Neural crest cell (in vitro differentiated cells): Measurements from ENCODE around the gene MICALL1. TPM values are rescaled to one million over a fixed set of nuclear protein-coding genes. Genes with fewer than 3 reads are reported as not detected.

Source experiments
- DNase-seq: peaks from one replicate; pipeline ENCODE4 v3.0.0; 2021; ENCODE audit warnings: low read depth, mixed read lengths, low spot score
- H3K27ac Mint-ChIP-seq: one replicate; pipeline ENCODE4 v1.8.0; 2021; ENCODE audit warnings: mild to moderate bottlenecking, mixed read lengths; ENCODE audit not compliant: unreplicated experiment
- H3K27me3 Mint-ChIP-seq: 2 replicates; pipeline ENCODE4 v1.8.0; 2021; ENCODE audit warnings: low read depth, mild to moderate bottlenecking, mixed read lengths
- H3K36me3 Mint-ChIP-seq: 2 replicates; pipeline ENCODE4 v1.8.0; 2021; ENCODE audit warnings: low read depth, mild to moderate bottlenecking, mixed read lengths
- H3K4me1 Mint-ChIP-seq: 2 replicates; pipeline ENCODE4 v1.8.0; 2021; ENCODE audit warnings: mixed read lengths
- H3K4me3 Mint-ChIP-seq: one replicate; pipeline ENCODE4 v1.8.0; 2021; ENCODE audit warnings: mild to moderate bottlenecking, mixed read lengths
- H3K9me3 Mint-ChIP-seq: 2 replicates; pipeline ENCODE4 v1.8.0; 2021; ENCODE audit warnings: mixed read lengths
- total RNA-seq: library from RNA; stranded (reverse); gene quantifications from 2 replicates; pipeline ENCODE4 v1.2.1, GENCODE V29; 2021
- TF ChIP-seq, protein P1 (sequence below): fragments of 200-600 bp; sonication (generic); conservative IDR thresholded peaks from 2 replicates; pipeline ENCODE4 v1.5.0; 2021; ENCODE audit warnings: antibody characterized with exemption, mild to moderate bottlenecking

The MICALL1 gene
- total RNA-seq, 1 donor from 2014 or later = 49.1 TPM

DNA sequence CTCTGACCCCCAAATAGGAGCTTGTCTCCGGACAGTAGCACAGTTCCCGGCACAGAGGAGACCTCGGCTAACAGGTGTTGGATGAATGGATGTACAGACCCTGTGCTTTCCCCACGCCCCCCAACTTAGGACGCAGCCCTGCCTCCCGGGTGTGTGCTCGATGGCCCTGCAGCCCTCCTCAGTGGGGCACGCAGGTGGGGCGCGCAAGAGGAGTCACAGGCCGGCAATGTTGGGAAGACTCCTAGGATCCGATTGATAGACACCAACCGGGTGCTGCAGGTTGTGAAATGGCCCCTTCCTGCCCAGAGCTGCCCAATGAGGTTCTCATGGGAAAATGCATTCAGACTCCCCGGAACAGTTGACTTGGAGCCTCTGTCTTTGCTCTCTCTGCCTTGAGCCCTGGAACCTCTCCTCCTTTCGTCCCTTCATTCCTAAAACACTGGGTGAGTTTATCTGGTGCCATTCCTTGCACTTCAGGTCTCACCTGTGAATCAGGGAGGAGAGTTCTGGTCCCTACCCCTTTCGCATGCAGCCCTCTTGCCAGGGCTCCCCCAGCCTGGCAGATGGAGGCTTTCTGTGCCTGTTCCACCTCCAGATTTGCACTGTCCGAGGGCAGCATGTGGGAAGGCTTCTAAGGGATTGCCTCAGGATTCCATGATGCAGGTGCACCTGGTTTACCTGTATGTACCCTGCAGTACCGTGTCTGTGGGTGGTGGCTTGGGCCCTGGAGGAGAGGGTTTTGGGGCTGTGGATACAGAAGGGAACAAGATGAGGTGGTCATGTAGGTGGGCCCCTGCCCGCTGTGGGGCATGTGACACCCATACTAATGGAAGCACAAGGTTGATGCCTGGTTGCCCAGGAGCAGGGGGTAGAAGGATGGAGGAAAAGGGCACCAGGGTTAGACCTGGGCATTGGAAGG, 1.2 kb downstream of the MICALL1 start:
- peak overlapping the region; percentile 88 for H3K4me3 Mint-ChIP-seq
- H3K9me3 Mint-ChIP-seq = no peaks in the 10 kb centered on the region
- DNase-seq = no peak
- TF ChIP-seq, protein P1, sequence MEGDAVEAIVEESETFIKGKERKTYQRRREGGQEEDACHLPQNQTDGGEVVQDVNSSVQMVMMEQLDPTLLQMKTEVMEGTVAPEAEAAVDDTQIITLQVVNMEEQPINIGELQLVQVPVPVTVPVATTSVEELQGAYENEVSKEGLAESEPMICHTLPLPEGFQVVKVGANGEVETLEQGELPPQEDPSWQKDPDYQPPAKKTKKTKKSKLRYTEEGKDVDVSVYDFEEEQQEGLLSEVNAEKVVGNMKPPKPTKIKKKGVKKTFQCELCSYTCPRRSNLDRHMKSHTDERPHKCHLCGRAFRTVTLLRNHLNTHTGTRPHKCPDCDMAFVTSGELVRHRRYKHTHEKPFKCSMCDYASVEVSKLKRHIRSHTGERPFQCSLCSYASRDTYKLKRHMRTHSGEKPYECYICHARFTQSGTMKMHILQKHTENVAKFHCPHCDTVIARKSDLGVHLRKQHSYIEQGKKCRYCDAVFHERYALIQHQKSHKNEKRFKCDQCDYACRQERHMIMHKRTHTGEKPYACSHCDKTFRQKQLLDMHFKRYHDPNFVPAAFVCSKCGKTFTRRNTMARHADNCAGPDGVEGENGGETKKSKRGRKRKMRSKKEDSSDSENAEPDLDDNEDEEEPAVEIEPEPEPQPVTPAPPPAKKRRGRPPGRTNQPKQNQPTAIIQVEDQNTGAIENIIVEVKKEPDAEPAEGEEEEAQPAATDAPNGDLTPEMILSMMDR = no peak
- peaks cover 54% of the 10 kb centered on the region for H3K4me1 Mint-ChIP-seq
- peak overlapping the region; percentile 87 for H3K27ac Mint-ChIP-seq
- no peaks in the 10 kb centered on the region for H3K27me3 Mint-ChIP-seq
- no peaks in the 10 kb centered on the region for H3K36me3 Mint-ChIP-seq

DNA sequence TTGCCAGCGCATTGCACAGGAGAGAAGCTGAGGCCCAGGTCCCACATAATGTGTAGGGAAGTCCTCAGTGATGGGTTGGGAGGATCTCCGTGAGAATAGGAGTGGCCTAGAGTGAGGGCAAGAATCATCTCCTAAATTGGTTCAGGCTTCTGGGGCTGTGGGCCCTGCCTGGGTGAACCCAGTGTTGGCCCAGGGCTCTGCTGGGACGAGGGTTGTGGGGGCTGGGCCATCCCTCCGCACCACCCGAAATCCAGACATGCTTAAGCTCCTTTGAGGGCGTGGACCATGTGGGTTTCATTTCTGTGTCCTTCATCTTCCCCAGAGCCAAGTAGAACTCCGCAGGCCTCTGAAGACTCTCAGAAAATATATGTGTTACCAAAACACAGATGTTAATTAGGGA, 3.7 kb downstream of the MICALL1 start:
- Mint-ChIP-seq H3K4me3 (peak overlapping the region; percentile 31), H3K27me3 (no peaks in the 10 kb centered on the region), H3K9me3 (no peaks in the 10 kb centered on the region), H3K36me3 (no peaks in the 10 kb centered on the region), H3K27ac (no peak overlapping the region), H3K4me1 (peaks cover 52% of the 10 kb centered on the region)
- TF ChIP-seq, protein P1 = no peak
- no peak for DNase-seq

DNA sequence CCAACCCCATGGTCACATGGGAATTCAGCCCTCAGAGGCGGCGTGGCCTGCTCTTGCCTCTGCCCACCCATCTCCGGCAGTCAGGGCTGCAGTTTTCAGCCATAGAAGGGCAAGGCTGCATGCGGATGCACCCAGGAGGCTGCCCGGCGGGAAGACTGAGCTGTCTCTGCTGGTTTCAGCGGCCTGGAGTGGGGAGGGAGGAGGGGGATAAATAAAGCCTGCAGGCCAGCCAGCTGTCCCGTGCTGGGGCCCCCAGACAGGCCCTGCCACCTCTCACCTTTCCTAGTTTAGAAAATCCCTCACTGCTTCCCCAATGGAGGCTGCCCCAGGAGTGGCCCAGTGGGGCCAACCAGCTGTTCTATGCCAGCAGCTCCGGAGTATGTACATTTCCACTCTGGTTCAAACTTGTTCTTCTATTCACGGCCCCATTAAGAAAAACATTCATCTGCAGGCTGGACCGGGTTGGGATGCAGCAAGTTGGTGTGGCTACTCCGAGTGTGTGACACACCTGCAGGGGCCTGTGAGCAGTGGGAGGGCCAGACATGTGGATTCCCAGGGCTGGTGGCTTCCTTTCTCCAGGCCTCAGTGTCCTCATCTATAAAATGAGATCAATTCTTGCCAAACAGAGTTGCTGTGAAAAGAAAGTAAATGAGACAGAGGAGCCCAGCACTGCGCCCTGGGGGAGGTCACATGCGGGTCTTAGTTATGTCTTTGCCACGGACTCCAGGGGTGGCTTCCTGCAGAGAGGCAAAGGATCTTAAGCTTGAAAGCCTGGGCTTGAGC, 5.0 kb downstream of the MICALL1 start:
- peak overlapping the region; percentile 20 for H3K4me3 Mint-ChIP-seq
- H3K9me3 Mint-ChIP-seq = no peaks in the 10 kb centered on the region
- no peak for DNase-seq
- H3K27me3 Mint-ChIP-seq = no peaks in the 10 kb centered on the region
- TF ChIP-seq, protein P1 = no peak
- no peaks in the 10 kb centered on the region for H3K36me3 Mint-ChIP-seq
- no peak overlapping the region for H3K27ac Mint-ChIP-seq
- H3K4me1 Mint-ChIP-seq = peaks cover 43% of the 10 kb centered on the region

DNA sequence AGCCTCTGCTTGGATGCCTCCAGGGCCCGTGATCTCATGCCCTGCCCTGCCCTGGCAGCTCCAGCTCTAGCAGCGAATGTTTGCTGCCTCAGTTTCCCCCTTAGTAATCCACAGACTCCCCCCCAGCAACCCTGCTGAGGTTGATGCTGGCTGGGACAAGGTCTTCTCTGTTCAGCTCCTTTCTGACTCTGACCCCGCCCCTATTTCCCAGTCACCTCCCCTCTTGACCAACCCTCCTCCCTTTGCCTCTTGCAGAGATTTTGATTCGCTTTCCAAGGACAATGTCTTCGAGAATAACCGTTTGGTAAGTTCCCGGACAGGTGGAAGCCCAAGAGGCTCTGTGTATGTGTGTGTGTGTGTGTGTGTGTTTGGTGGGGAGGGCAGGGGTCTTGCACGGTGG, 5.6 kb downstream of the MICALL1 start:
- Mint-ChIP-seq H3K36me3 (no peaks in the 10 kb centered on the region), H3K27ac (no peak overlapping the region), H3K27me3 (no peaks in the 10 kb centered on the region), H3K4me1 (peaks cover 43% of the 10 kb centered on the region), H3K4me3 (peak overlapping the region; percentile 59), H3K9me3 (no peaks in the 10 kb centered on the region)
- TF ChIP-seq, protein P1 = no peak
- no peak for DNase-seq

DNA sequence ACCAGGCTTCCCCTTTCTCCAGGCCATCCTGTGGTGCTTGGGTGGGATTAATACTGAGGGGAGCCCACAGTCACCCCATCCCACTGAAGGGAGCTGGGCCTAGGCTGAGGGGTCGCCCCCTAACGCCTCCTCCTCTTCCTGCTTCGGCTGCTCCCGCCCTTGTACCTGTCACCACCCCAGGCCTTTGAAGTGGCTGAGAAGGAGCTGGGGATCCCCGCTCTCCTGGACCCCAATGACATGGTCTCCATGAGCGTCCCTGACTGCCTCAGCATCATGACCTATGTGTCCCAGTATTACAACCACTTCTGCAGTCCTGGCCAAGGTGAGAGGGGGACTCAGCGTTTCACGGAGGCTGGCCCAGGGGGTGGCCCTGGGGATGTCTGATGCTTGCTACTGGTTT, 6.1 kb downstream of the MICALL1 start:
- no peak for DNase-seq
- H3K27ac Mint-ChIP-seq = peak overlapping the region; percentile 27
- H3K36me3 Mint-ChIP-seq = no peaks in the 10 kb centered on the region
- H3K4me1 Mint-ChIP-seq = peaks cover 39% of the 10 kb centered on the region
- H3K9me3 Mint-ChIP-seq = no peaks in the 10 kb centered on the region
- no peak overlapping the region for H3K4me3 Mint-ChIP-seq
- no peaks in the 10 kb centered on the region for H3K27me3 Mint-ChIP-seq
- TF ChIP-seq, protein P1 = no peak
